Measurements from ENCODE around the gene RGS7.

RGS7 gene

GRCh38 chr1:241034203-241034936 lies 322.6 kb downstream of the RGS7 start:
- TF ChIP-seq, protein P1, sequence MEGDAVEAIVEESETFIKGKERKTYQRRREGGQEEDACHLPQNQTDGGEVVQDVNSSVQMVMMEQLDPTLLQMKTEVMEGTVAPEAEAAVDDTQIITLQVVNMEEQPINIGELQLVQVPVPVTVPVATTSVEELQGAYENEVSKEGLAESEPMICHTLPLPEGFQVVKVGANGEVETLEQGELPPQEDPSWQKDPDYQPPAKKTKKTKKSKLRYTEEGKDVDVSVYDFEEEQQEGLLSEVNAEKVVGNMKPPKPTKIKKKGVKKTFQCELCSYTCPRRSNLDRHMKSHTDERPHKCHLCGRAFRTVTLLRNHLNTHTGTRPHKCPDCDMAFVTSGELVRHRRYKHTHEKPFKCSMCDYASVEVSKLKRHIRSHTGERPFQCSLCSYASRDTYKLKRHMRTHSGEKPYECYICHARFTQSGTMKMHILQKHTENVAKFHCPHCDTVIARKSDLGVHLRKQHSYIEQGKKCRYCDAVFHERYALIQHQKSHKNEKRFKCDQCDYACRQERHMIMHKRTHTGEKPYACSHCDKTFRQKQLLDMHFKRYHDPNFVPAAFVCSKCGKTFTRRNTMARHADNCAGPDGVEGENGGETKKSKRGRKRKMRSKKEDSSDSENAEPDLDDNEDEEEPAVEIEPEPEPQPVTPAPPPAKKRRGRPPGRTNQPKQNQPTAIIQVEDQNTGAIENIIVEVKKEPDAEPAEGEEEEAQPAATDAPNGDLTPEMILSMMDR (IDR thresholded peaks at IDR 0.05; ENCODE audit: low read length, missing control alignments) = no peak
- DNase-seq (ENCODE audit: low read depth) = no peak
- no peak overlapping the region for H3K4me3 ChIP-seq (replicated peaks; ENCODE audit: low read depth, low read length)

DNA sequence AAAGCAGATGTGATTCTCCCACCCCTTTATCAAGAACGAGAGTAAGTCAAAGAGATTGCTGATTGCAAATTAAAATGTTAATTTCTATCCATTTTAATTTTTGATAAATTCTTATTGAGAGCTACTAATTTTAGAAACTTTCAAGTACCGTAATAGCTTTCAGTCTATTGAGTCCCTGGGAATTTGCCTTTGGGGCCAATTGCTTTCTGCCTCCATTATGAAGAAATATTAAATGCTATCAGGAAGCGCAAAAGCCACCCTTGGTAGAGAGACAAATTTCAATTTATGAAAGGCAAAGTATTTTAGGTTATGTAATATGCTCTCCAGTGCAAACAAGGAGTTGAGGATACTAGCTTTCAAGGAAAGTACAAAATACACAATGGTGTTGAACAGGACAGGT lies 332.2 kb downstream of the RGS7 start:
- no peak overlapping the region for H3K4me3 ChIP-seq (replicated peaks; ENCODE audit: low read depth, low read length)
- DNase-seq (ENCODE audit: low read depth) = no peak
- TF ChIP-seq, protein P1 (IDR thresholded peaks at IDR 0.05; ENCODE audit: low read length, missing control alignments) = no peak

GRCh38 chr1:241022366-241022765 lies 334.6 kb downstream of the RGS7 start:
- no peak overlapping the region for H3K4me3 ChIP-seq (replicated peaks; ENCODE audit: low read depth, low read length)
- DNase-seq (ENCODE audit: low read depth) = no peak
- TF ChIP-seq, protein P1 (IDR thresholded peaks at IDR 0.05; ENCODE audit: low read length, missing control alignments) = no peak

DNA sequence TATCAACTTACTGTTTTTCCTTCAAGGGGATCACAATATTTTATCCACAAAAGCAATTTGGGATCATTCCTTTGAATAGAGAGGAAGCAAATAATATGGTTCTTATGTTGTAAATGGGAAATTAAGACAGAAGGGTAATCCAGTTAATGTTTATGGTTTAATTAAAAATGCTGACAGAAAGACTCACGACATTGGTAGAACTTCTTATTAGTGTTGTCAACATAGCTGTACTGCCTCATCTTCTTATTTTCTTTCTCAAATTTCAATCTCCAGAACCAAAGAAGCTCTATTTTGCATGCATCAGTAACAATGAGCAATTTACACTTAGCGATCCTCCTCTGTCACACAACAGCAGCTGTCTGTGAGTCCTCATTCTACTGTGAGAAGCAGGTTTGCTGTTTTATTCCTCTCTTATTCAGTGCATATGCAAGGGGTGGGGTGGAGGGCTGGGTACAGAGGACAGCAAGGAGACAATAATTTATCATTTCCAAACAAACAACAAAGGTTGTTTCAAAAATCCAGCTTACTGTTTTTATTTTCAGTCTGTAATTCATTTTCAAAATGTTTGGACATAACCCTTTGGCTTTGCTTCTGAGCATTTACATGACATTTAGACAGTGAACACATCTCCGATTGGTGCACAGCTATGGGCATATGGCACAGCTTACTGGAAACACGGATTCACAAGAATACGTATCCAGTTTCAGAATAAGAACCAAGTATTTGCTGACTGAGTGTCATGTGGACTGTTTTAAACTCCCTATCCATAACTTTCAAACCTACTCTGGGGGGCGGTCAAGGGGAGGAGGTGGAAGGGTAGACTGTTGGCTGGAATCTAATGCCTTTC lies 335.9 kb downstream of the RGS7 start:
- TF ChIP-seq, protein P1 (IDR thresholded peaks at IDR 0.05; ENCODE audit: low read length, missing control alignments) = no peak
- H3K4me3 ChIP-seq (replicated peaks; ENCODE audit: low read depth, low read length) = no peak overlapping the region
- no peak for DNase-seq (ENCODE audit: low read depth)

- DNase-seq (ENCODE audit: low read depth) = no peak
- H3K4me3 ChIP-seq (replicated peaks; ENCODE audit: low read depth, low read length) = no peak overlapping the region
- TF ChIP-seq, protein P1 (IDR thresholded peaks at IDR 0.05; ENCODE audit: low read length, missing control alignments) = no peak
Measured at GRCh38 chr1:241012708-241013340, 344.2 kb downstream of the RGS7 start.

GRCh38 chr1:241007668-241008067 lies 349.3 kb downstream of the RGS7 start:
- no peak overlapping the region for H3K4me3 ChIP-seq (replicated peaks; ENCODE audit: low read depth, low read length)

More at GRCh38 chr1:241007668-241008067, 349.3 kb downstream of the RGS7 start:
- DNase-seq (ENCODE audit: low read depth) = no peak
- TF ChIP-seq, protein P1 (IDR thresholded peaks at IDR 0.05; ENCODE audit: low read length, missing control alignments) = no peak

All from fibroblast of pulmonary artery (primary cell).